Gastrocnemius medialis (tissue), 4 donors: Measurements from ENCODE around the gene HOMER2.

Source experiments
- CTCF ChIP-seq, 5 experiments: fragments of 450-650 bp in 3 of 5; fragments of 200-600 bp in 2 of 5; sonication (generic) in 2 of 5; IDR thresholded peaks in 4 of 5; conservative IDR thresholded peaks in 1 of 5; 1 replicate in 4 of 5; 2 replicates in 1 of 5; pipeline ENCODE4 v1.5.1; 2016 to 2019; ENCODE audit warnings: antibody characterized with exemption in 5 of 5, mild to moderate bottlenecking in 3 of 5, moderate library complexity in 3 of 5
- POLR2A ChIP-seq, 2 donors: fragments of 450-650 bp; IDR thresholded peaks; one replicate each; pipeline ENCODE4 v1.6.1; 2017; ENCODE audit warnings: antibody characterized with exemption in 2 of 2, mild to moderate bottlenecking in 2 of 2, moderate library complexity in 2 of 2

GRCh38 chr15:82979726-82980125 lies 27.2 kb upstream of the HOMER2 start:
- TF ChIP-seq CTCF (IDR thresholded peaks at IDR 0.05 in 4 of 5, conservative IDR thresholded peaks at IDR 0.05 in 1 of 5): no peak
- TF ChIP-seq POLR2A (IDR thresholded peaks at IDR 0.05): no peak
